PC-9 (cell line): ENCODE data around the gene FURIN. TPM values are rescaled to one million over a fixed set of nuclear protein-coding genes. Genes with fewer than 3 reads are reported as not detected.
"Not testable (repeated sequence)": the region's sequence is repeated elsewhere in the genome, so short reads cannot be mapped to it uniquely, and the experiment has no call there.

Experiments used
- BruUV-seq: library from RNA; stranded (reverse); fragments of 400-500 nt; replicated peaks from 2 replicates; lab custom pipeline; 2021; lab: Mats Ljungman, UMichigan
- CTCF ChIA-PET: fragments of 300-600 bp; sonication (Branson Sonifier 250); formaldehyde crosslinking; loops from one replicate; lab custom pipeline; 2022; ENCODE audit warnings: antibody characterized with exemption; lab: Charles Lee
- POLR2A ChIA-PET: fragments of 300-600 bp; sonication (Branson Sonifier 250); formaldehyde crosslinking; loops from one replicate; lab custom pipeline; 2022; ENCODE audit warnings: antibody characterized with exemption; ENCODE audit not compliant: unreplicated experiment; lab: Charles Lee
- DNase-seq, 2 experiments: peaks; one replicate each; pipeline versions ENCODE4 v3.0.0 to v3.0.0-alpha.2; 2015 to 2022; ENCODE audit warnings: mixed read lengths in 1 of 2
- H2AFZ ChIP-seq: fragments of 200-600 bp; sonication (generic); 2 replicates; pipeline ENCODE4 v1.8.1; 2017; ENCODE audit warnings: antibody characterized with exemption
- H3F3A ChIP-seq: fragments of 200-600 bp; sonication (generic); 2 replicates; pipeline ENCODE4 v1.8.1; 2017; ENCODE audit warnings: antibody characterized with exemption, mild to moderate bottlenecking, low read depth; ENCODE audit not compliant: insufficient read depth
- H3K27ac ChIP-seq: fragments of 200-600 bp; sonication (generic); 2 replicates; pipeline ENCODE4 v1.6.1; 2016; ENCODE audit warnings: mixed run types
- H3K27me3 ChIP-seq: fragments of 200-600 bp; sonication (generic); 2 replicates; pipeline ENCODE4 v1.6.1; 2016; ENCODE audit warnings: low read depth, mixed run types; ENCODE audit not compliant: insufficient read depth
- H3K36me3 ChIP-seq: fragments of 200-600 bp; sonication (generic); 2 replicates; pipeline ENCODE4 v1.6.1; 2016; ENCODE audit warnings: low read depth, mixed run types
- H3K4me1 ChIP-seq: fragments of 200-600 bp; sonication (generic); replicated peaks from 2 replicates; pipeline ENCODE4 v1.6.1; 2016; ENCODE audit warnings: mixed run types; ENCODE audit not compliant: insufficient read depth
- H3K4me2 ChIP-seq: fragments of 200-600 bp; sonication (generic); 2 replicates; pipeline ENCODE4 v1.6.1; 2017; ENCODE audit warnings: mixed run types
- H3K4me3 ChIP-seq: fragments of 200-600 bp; sonication (generic); 2 replicates; pipeline ENCODE4 v1.6.1; 2016; ENCODE audit warnings: mixed run types
- H3K79me2 ChIP-seq: fragments of 200-600 bp; sonication (generic); 2 replicates; pipeline ENCODE4 v1.6.1; 2017; ENCODE audit warnings: low read depth, mixed run types
- H3K9me2 ChIP-seq: fragments of 200-600 bp; sonication (generic); 2 replicates; pipeline ENCODE4 v1.8.1; 2017; ENCODE audit warnings: mild to moderate bottlenecking; ENCODE audit not compliant: insufficient read depth
- H3K9me3 ChIP-seq: fragments of 200-600 bp; sonication (generic); 2 replicates; pipeline ENCODE4 v1.8.1; 2016; ENCODE audit warnings: low read depth; ENCODE audit not compliant: insufficient read depth
- H4K20me1 ChIP-seq: fragments of 200-600 bp; sonication (generic); 2 replicates; pipeline ENCODE4 v1.8.1; 2017; ENCODE audit not compliant: insufficient read depth
- CTCF ChIP-seq: fragments of 200-600 bp; sonication (generic); conservative IDR thresholded peaks from 2 replicates; pipeline ENCODE4 v1.6.1; 2017; ENCODE audit warnings: mixed run types, antibody characterized with exemption, mild to moderate bottlenecking, moderate library complexity
- EZH2 ChIP-seq: fragments of 200-600 bp; sonication (generic); IDR thresholded peaks from 2 replicates; pipeline ENCODE4 v1.8.0; 2017; ENCODE audit warnings: antibody characterized with exemption, low read depth
- intact Hi-C: fragments of 100-400 bp; cut with micrococcal nuclease; formaldehyde crosslinking; loops from one replicate; pipeline ENCODE4 v1.10.0; 2022; ENCODE audit not compliant: unreplicated experiment
- total RNA-seq: library from RNA; stranded (reverse); gene quantifications from 2 replicates; pipeline ENCODE4 v1.2.3, GENCODE V29; 2021

Gene FURIN
- total RNA-seq, 1 experiment from 2014 or later: 50.4 TPM

GRCh38 chr15:90840954-90841353 is 27.4 kb upstream of the FURIN start:
- H3K36me3 ChIP-seq: no peaks in the 10 kb centered on the region
- DNase-seq: no peak
- H3K27me3 ChIP-seq: no peaks in the 10 kb centered on the region
- no peak overlapping the region for H3K4me3 ChIP-seq
- H3K4me2 ChIP-seq: no peak overlapping the region
- H3K9me2 ChIP-seq: no peaks in the 10 kb centered on the region
- no peaks in the 10 kb centered on the region; the same call in none of the 2 replicates for H3K4me1 ChIP-seq
- intact Hi-C loops: no loop called here
- TF ChIP-seq EZH2: no peak
- no peak for TF ChIP-seq CTCF
- H3K9me3 ChIP-seq: no peaks in the 10 kb centered on the region
- peaks cover 6% of the 10 kb centered on the region; the same call in 1 of the 2 replicates for H3F3A ChIP-seq
- no peaks in the 10 kb centered on the region for H3K79me2 ChIP-seq
- H4K20me1 ChIP-seq: no peaks in the 10 kb centered on the region
- POLR2A ChIA-PET: no interaction called here
- CTCF ChIA-PET: no interaction called here
- no peak overlapping the region for H3K27ac ChIP-seq
- H2AFZ ChIP-seq: no peak overlapping the region
- no TSS peak for BruUV-seq

GRCh38 chr15:90844696-90845095 is 23.7 kb upstream of the FURIN start:
- CTCF ChIA-PET: no interaction called here
- TF ChIP-seq EZH2: no peak
- no peak for TF ChIP-seq CTCF
- no peaks in the 10 kb centered on the region for H3K79me2 ChIP-seq
- no peak overlapping the region for H3K4me3 ChIP-seq
- no peaks in the 10 kb centered on the region for H3K27me3 ChIP-seq
- no peak overlapping the region for H3K27ac ChIP-seq
- BruUV-seq: no TSS peak
- H3K36me3 ChIP-seq: no peaks in the 10 kb centered on the region
- peak overlapping the region; percentile 1; the same call in 1 of the 2 replicates for H3K4me2 ChIP-seq
- no peaks in the 10 kb centered on the region for H3K9me3 ChIP-seq
- H2AFZ ChIP-seq: no peak overlapping the region
- POLR2A ChIA-PET: no interaction called here
- intact Hi-C loops: no loop called here
- H3K9me2 ChIP-seq: no peaks in the 10 kb centered on the region
- no peak for DNase-seq
- peaks cover 6% of the 10 kb centered on the region; the same call in 1 of the 2 replicates for H3F3A ChIP-seq
- no peaks in the 10 kb centered on the region; the same call in none of the 2 replicates for H3K4me1 ChIP-seq
- no peaks in the 10 kb centered on the region for H4K20me1 ChIP-seq

- H3K4me1 ChIP-seq: no peaks in the 10 kb centered on the region; the same call in none of the 2 replicates
- DNase-seq: peak; percentile 25 to 70
- no peaks in the 10 kb centered on the region for H3K9me3 ChIP-seq
- no peaks in the 10 kb centered on the region for H3K79me2 ChIP-seq
- peaks cover 6% of the 10 kb centered on the region; the same call in 1 of the 2 replicates for H3F3A ChIP-seq
- no peak overlapping the region for H3K4me3 ChIP-seq
- no peaks in the 10 kb centered on the region for H3K36me3 ChIP-seq
- intact Hi-C loops: no loop called here
- ChIA-PET CTCF (no interaction called here), POLR2A (no interaction called here)
- H3K4me2 ChIP-seq: peak overlapping the region; percentile 1; the same call in 1 of the 2 replicates
- no peaks in the 10 kb centered on the region for H4K20me1 ChIP-seq
- no peak overlapping the region for H3K27ac ChIP-seq
- no TSS peak for BruUV-seq
- H3K27me3 ChIP-seq: no peaks in the 10 kb centered on the region
- H2AFZ ChIP-seq: no peak overlapping the region
- no peak for TF ChIP-seq CTCF
- H3K9me2 ChIP-seq: no peaks in the 10 kb centered on the region
Observed at GRCh38 chr15:90845201-90845949, 23.0 kb upstream of the FURIN start.

GRCh38 chr15:90849424-90849823 is 19.0 kb upstream of the FURIN start:
- CTCF ChIA-PET: not testable (repeated sequence)

More at GRCh38 chr15:90849424-90849823, 19.0 kb upstream of the FURIN start:
- H3K4me2 ChIP-seq, H3K4me3 ChIP-seq, intact Hi-C loops, H3K27me3 ChIP-seq, BruUV-seq, H3K36me3 ChIP-seq, H3K79me2 ChIP-seq, H2AFZ ChIP-seq, DNase-seq, H3K27ac ChIP-seq, H3K9me3 ChIP-seq, H3K9me2 ChIP-seq, H4K20me1 ChIP-seq, H3F3A ChIP-seq, H3K4me1 ChIP-seq: not testable (repeated sequence)
- POLR2A ChIA-PET: interaction anchor here (0.6 kb wide), 1 partner anchor 116 kb away, joined by 5 read pairs; no protein-coding TSS in a partner anchor
